Type B pancreatic cell (in vitro differentiated cells): Measurements from ENCODE around the gene SYCP2L. TPM values are rescaled to one million over a fixed set of nuclear protein-coding genes. Genes with fewer than 3 reads are reported as not detected.

Source experiments
- DNase-seq: peaks from one replicate; pipeline ENCODE4 v3.0.0; 2021; ENCODE audit warnings: mixed read lengths; ENCODE audit not compliant: unreplicated experiment; ENCODE audit errors: extremely low spot score
- H3K27ac Mint-ChIP-seq: 2 replicates; pipeline ENCODE4 v1.8.0; 2021; ENCODE audit warnings: mild to moderate bottlenecking, mixed read lengths
- H3K27me3 Mint-ChIP-seq: 2 replicates; pipeline ENCODE4 v1.8.0; 2021; ENCODE audit warnings: mixed read lengths
- H3K36me3 Mint-ChIP-seq: 2 replicates; pipeline ENCODE4 v1.8.0; 2021; ENCODE audit warnings: mixed read lengths
- H3K4me1 Mint-ChIP-seq: one replicate; pipeline ENCODE4 v1.8.0; 2021; ENCODE audit warnings: mixed read lengths; ENCODE audit not compliant: unreplicated experiment
- H3K4me3 Mint-ChIP-seq: 2 replicates; pipeline ENCODE4 v1.8.0; 2021; ENCODE audit warnings: mild to moderate bottlenecking, mixed read lengths
- H3K9me3 Mint-ChIP-seq: 2 replicates; pipeline ENCODE4 v1.8.0; 2021; ENCODE audit warnings: mixed read lengths
- total RNA-seq: library from RNA; stranded (reverse); gene quantifications from 2 replicates; pipeline ENCODE4 v1.2.1, GENCODE V29; 2021; ENCODE audit warnings: low replicate concordance
- TF ChIP-seq, protein P1 (sequence below): fragments of 200-600 bp; sonication (generic); conservative IDR thresholded peaks from 2 replicates; pipeline ENCODE4 v1.5.0; 2021; ENCODE audit warnings: antibody characterized with exemption, mild to moderate bottlenecking

The SYCP2L gene
- total RNA-seq, 1 donor from 2014 or later, result 6.9 TPM

DNA sequence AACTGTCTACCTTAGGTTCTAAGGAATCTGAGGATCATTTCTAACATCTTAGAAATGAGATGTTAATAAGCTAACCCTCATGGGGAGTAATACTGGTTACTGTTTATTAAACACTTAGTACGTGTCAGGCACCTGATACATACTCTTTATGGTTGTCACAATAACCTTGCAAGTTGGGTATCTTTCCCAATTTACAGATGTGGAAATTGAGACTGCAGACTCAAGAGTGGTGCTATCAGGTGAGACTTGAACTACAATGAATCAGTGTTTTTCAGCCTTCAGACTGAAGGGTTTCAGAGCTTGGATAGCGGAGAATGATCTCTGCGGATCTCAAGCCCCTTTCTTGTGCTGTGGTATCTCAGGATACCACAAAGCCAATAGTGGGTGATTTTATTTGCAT lies 130.2 kb downstream of the SYCP2L start:
- Mint-ChIP-seq H3K27me3 (peaks cover 7% of the 10 kb centered on the region), H3K4me3 (no peak overlapping the region), H3K27ac (no peak overlapping the region), H3K36me3 (no peaks in the 10 kb centered on the region), H3K4me1 (peaks cover 12% of the 10 kb centered on the region), H3K9me3 (no peaks in the 10 kb centered on the region)
- DNase-seq, result no peak
- TF ChIP-seq, protein P1, sequence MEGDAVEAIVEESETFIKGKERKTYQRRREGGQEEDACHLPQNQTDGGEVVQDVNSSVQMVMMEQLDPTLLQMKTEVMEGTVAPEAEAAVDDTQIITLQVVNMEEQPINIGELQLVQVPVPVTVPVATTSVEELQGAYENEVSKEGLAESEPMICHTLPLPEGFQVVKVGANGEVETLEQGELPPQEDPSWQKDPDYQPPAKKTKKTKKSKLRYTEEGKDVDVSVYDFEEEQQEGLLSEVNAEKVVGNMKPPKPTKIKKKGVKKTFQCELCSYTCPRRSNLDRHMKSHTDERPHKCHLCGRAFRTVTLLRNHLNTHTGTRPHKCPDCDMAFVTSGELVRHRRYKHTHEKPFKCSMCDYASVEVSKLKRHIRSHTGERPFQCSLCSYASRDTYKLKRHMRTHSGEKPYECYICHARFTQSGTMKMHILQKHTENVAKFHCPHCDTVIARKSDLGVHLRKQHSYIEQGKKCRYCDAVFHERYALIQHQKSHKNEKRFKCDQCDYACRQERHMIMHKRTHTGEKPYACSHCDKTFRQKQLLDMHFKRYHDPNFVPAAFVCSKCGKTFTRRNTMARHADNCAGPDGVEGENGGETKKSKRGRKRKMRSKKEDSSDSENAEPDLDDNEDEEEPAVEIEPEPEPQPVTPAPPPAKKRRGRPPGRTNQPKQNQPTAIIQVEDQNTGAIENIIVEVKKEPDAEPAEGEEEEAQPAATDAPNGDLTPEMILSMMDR, result no peak

DNA sequence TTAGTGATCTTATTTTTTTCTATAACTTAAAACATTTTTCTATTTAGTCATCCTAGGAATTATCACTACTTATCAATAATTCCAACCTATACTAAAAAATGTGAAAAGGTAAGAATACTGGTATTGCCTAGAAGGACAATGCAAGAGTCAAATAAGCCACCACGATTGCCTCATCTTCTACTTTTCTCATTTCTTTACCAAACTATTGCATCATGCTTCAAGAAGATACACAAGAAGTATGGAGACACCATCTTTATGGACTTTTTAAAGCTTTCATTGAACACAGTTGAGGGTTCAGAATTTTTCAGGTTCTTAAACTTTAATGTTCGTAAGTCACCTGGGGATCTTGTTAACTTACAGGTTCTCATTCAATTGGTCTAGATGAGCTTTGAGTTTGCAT lies 131.4 kb downstream of the SYCP2L start:
- Mint-ChIP-seq H3K27me3 (peaks cover 10% of the 10 kb centered on the region), H3K4me1 (peaks cover 7% of the 10 kb centered on the region), H3K4me3 (no peak overlapping the region), H3K9me3 (no peaks in the 10 kb centered on the region), H3K36me3 (no peaks in the 10 kb centered on the region), H3K27ac (no peak overlapping the region)
- TF ChIP-seq, protein P1, result no peak
- DNase-seq, result no peak

DNA sequence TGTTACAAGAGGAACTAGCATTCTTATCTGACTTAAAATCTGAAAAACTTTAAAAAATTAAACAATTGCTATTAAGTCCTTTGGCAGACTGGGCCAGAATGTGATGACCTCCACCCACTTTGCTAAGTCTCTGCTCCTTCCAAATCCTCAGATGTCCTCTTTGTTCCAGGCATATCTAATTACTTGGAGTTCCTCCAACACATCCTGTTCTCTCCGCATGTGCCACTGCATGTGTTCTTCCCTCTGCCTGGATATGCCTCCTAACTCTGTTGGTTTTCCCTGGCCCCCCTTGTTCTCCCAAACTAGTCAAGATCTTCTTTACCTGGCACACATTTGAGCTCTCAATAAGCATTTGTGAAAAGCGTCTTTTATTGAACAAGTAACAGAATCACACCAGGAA lies 134.2 kb downstream of the SYCP2L start:
- Mint-ChIP-seq H3K27me3 (peaks cover 10% of the 10 kb centered on the region), H3K9me3 (no peaks in the 10 kb centered on the region), H3K27ac (no peak overlapping the region), H3K36me3 (no peaks in the 10 kb centered on the region), H3K4me1 (peaks cover 9% of the 10 kb centered on the region), H3K4me3 (no peak overlapping the region)
- TF ChIP-seq, protein P1, result no peak
- no peak for DNase-seq

DNA sequence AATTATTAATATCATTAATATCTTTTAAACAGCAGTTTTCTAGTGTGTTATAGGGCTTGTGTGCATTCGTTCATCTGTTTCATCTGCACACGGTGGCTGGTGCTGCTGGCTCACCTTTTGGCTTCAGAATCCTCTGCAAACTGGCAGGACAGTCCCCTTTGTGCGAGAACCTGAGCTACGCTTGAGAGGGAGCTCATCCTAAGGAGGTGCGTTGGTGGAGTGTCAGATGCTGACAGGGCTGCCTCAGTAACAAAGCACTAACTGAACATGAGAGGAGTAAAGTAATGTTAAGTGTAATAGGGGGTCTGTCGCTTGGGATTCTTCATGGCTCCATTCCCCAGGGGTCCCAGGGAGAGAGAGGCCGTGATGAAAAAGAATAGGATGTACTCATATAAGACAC lies 134.9 kb downstream of the SYCP2L start:
- no peaks in the 10 kb centered on the region for H3K9me3 Mint-ChIP-seq
- H3K36me3 Mint-ChIP-seq, result no peaks in the 10 kb centered on the region
- DNase-seq, result no peak
- H3K27ac Mint-ChIP-seq, result no peak overlapping the region
- peaks cover 11% of the 10 kb centered on the region for H3K27me3 Mint-ChIP-seq
- peaks cover 14% of the 10 kb centered on the region for H3K4me1 Mint-ChIP-seq
- no peak overlapping the region for H3K4me3 Mint-ChIP-seq
- TF ChIP-seq, protein P1, result no peak

DNA sequence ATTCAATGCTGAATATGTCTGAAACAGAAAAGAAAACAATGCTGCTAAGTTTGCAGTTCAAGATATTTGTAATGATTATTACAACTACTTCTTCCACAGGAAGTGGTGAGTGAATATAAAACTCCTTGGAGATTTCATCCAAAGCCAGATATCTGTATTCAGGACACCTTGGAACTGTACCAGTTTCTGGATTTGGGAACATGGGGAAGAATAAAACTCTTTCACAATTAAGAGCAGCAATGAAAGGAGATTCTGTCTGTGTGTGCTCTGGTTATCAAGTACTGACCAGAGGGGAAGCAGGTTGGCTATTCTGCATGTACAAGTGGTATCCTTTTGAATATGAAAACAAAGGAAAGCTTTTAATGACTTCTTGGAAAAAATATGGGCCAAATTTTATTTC lies 136.2 kb downstream of the SYCP2L start:
- H3K27ac Mint-ChIP-seq, result no peak overlapping the region
- DNase-seq, result no peak
- no peaks in the 10 kb centered on the region for H3K9me3 Mint-ChIP-seq
- no peak overlapping the region for H3K4me3 Mint-ChIP-seq
- H3K4me1 Mint-ChIP-seq, result peaks cover 14% of the 10 kb centered on the region
- TF ChIP-seq, protein P1, result no peak
- peaks cover 16% of the 10 kb centered on the region for H3K27me3 Mint-ChIP-seq
- no peaks in the 10 kb centered on the region for H3K36me3 Mint-ChIP-seq

Other genes with a start within 250 kb of the SYCP2L start
- gene C6orf52, start 192.4 kb upstream of the SYCP2L start, total RNA-seq, result 3.5 and 3.7 TPM in 2 replicates
- gene PAK1IP1, start 192.1 kb upstream of the SYCP2L start, total RNA-seq, result 15.4 and 16.4 TPM in 2 replicates
- gene TMEM14C, start 164.0 kb upstream of the SYCP2L start, total RNA-seq, result 87.5 and 103 TPM in 2 replicates
- 68.1 and 75.6 TPM in 2 replicates for gene TMEM14B, start 139.2 kb upstream of the SYCP2L start, total RNA-seq
- 0.43 and 1.6 TPM in 2 replicates for gene MAK, start 48.5 kb upstream of the SYCP2L start, total RNA-seq
- gene GCM2, start 5.0 kb upstream of the SYCP2L start, total RNA-seq, result not detected in 2 replicates
- gene ELOVL2, start 157.3 kb downstream of the SYCP2L start, total RNA-seq, result 2.2 and 3.8 TPM in 2 replicates
- gene SMIM13, start 206.8 kb downstream of the SYCP2L start, total RNA-seq, result 13.9 and 15.1 TPM in 2 replicates
- gene ERVFRD-1, start 224.7 kb downstream of the SYCP2L start, total RNA-seq, result not detected in 2 replicates